Measurements from ENCODE around the gene ARHGAP31.

ARHGAP31 gene

GRCh38 chr3:119408243-119408950 is 114.2 kb downstream of the ARHGAP31 start (continued):
- TF ChIP-seq ZNF133 (tag by site-specific recombination; IDR thresholded peaks at IDR 0.05) (no peak), ZNF23 (tag by site-specific recombination; IDR thresholded peaks at IDR 0.05; ENCODE audit: borderline replicate concordance) (no peak), HOXC10 (CRISPR knock-in tag; IDR thresholded peaks at IDR 0.05) (no peak), ZNF558 (tag by site-specific recombination; IDR thresholded peaks at IDR 0.05) (no peak), ZNF37A (tag by site-specific recombination; IDR thresholded peaks at IDR 0.05) (no peak), ZNF654 (tag by site-specific recombination; IDR thresholded peaks at IDR 0.05; ENCODE audit: low read depth) (no peak), ZNF221 (tag by site-specific recombination; IDR thresholded peaks at IDR 0.05; ENCODE audit: borderline replicate concordance) (no peak), ZFP69B (tag by site-specific recombination; IDR thresholded peaks at IDR 0.05) (no peak), GFI1B (tag by site-specific recombination; IDR thresholded peaks at IDR 0.05) (no peak), ZNF311 (tag by site-specific recombination; IDR thresholded peaks at IDR 0.05; ENCODE audit: borderline replicate concordance) (no peak)
- TF ChIP-seq, protein P1, sequence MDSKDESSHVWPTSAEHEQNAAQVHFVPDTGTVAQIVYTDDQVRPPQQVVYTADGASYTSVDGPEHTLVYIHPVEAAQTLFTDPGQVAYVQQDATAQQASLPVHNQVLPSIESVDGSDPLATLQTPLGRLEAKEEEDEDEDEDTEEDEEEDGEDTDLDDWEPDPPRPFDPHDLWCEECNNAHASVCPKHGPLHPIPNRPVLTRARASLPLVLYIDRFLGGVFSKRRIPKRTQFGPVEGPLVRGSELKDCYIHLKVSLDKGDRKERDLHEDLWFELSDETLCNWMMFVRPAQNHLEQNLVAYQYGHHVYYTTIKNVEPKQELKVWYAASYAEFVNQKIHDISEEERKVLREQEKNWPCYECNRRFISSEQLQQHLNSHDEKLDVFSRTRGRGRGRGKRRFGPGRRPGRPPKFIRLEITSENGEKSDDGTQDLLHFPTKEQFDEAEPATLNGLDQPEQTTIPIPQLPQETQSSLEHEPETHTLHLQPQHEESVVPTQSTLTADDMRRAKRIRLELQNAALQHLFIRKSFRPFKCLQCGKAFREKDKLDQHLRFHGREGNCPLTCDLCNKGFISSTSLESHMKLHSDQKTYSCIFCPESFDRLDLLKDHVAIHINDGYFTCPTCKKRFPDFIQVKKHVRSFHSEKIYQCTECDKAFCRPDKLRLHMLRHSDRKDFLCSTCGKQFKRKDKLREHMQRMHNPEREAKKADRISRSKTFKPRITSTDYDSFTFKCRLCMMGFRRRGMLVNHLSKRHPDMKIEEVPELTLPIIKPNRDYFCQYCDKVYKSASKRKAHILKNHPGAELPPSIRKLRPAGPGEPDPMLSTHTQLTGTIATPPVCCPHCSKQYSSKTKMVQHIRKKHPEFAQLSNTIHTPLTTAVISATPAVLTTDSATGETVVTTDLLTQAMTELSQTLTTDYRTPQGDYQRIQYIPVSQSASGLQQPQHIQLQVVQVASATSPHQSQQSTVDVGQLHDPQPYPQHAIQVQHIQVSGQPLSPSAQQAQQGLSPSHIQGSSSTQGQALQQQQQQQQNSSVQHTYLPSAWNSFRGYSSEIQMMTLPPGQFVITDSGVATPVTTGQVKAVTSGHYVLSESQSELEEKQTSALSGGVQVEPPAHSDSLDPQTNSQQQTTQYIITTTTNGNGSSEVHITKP (tag by site-specific recombination; IDR thresholded peaks at IDR 0.05), result no peak
- TF ChIP-seq, protein P2, sequence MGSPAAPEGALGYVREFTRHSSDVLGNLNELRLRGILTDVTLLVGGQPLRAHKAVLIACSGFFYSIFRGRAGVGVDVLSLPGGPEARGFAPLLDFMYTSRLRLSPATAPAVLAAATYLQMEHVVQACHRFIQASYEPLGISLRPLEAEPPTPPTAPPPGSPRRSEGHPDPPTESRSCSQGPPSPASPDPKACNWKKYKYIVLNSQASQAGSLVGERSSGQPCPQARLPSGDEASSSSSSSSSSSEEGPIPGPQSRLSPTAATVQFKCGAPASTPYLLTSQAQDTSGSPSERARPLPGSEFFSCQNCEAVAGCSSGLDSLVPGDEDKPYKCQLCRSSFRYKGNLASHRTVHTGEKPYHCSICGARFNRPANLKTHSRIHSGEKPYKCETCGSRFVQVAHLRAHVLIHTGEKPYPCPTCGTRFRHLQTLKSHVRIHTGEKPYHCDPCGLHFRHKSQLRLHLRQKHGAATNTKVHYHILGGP (tag by site-specific recombination; IDR thresholded peaks at IDR 0.05), result no peak

DNA sequence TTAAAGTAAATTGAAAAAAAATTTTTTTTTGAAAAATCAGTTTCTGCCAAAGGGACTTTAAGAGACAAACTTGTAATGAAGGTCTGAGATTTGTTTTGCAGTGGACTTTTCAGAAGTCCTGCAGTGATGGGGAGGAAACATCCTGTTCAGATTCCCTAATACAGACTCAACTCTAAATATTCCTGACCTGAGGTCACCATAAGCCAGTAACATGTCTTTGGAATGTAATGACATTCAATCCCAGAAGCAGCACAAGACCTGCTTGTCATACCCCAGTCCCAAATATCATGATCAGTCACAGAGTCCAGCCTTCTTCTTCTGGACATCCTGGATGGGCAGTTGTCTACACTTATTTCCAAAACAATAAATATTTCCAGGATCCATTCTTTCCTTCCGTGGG is 115.7 kb downstream of the ARHGAP31 start:
- Histone ChIP-seq H3K4me1 (ENCODE audit: control insufficient read depth, insufficient read depth, low read length) (no peaks in the 10 kb centered on the region), H3K36me3 (ENCODE audit: control insufficient read depth in 2 of 2, insufficient read depth in 1 of 2, low read length in 2 of 2) (peaks cover 0 to 7% of the 10 kb centered on the region in 2 experiments; a peak in 1 of 3 replicates), H3K27ac (ENCODE audit: extremely low read depth, low read depth, low read length) (no peak overlapping the region), H3K9me3 (ENCODE audit: control insufficient read depth, insufficient read depth, low read depth, low read length) (no peaks in the 10 kb centered on the region), H3K4me3 (ENCODE audit: low read depth, low read length) (no peak overlapping the region)
- TF ChIP-seq, protein P3, sequence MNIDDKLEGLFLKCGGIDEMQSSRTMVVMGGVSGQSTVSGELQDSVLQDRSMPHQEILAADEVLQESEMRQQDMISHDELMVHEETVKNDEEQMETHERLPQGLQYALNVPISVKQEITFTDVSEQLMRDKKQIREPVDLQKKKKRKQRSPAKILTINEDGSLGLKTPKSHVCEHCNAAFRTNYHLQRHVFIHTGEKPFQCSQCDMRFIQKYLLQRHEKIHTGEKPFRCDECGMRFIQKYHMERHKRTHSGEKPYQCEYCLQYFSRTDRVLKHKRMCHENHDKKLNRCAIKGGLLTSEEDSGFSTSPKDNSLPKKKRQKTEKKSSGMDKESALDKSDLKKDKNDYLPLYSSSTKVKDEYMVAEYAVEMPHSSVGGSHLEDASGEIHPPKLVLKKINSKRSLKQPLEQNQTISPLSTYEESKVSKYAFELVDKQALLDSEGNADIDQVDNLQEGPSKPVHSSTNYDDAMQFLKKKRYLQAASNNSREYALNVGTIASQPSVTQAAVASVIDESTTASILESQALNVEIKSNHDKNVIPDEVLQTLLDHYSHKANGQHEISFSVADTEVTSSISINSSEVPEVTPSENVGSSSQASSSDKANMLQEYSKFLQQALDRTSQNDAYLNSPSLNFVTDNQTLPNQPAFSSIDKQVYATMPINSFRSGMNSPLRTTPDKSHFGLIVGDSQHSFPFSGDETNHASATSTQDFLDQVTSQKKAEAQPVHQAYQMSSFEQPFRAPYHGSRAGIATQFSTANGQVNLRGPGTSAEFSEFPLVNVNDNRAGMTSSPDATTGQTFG (tag by site-specific recombination; IDR thresholded peaks at IDR 0.05; ENCODE audit: borderline replicate concordance), result no peak
- TF ChIP-seq TSHZ1 (tag by site-specific recombination; IDR thresholded peaks at IDR 0.05; ENCODE audit: borderline replicate concordance) (no peak), ZNF114 (tag by site-specific recombination; IDR thresholded peaks at IDR 0.05) (no peak)
- ChIA-PET CTCF (no interaction called here), POLR2A (no interaction called here)
